ENCODE data around the gene CCDC12.

- TF ChIP-seq CTCF (conservative IDR thresholded peaks at IDR 0.05; ENCODE audit: low read depth, low read length) (no peak), EZH2 (IDR thresholded peaks at IDR 0.05; ENCODE audit: low read length, unreplicated experiment) (no peak), EZH2phosphoT487 (IDR thresholded peaks at IDR 0.05; ENCODE audit: borderline replicate concordance, low read length) (no peak)
Measured at GRCh38 chr3:46996689-46997452, 20.3 kb upstream of the CCDC12 start.
